ENCODE measurements around the gene SLC1A3. TPM values are rescaled to one million over a fixed set of nuclear protein-coding genes. Genes with fewer than 3 reads are reported as not detected.
A peak's percentile ranks its signal among the peaks of the same experiment; 100 is the strongest.

The SLC1A3 gene
- total and polyA plus RNA-seq, 10 of the 15 experiments (the other 5 are each of a cell fraction or from before 2014, with no cell fraction given) = 0.23 to 4.4 (median 3.3) TPM

DNA sequence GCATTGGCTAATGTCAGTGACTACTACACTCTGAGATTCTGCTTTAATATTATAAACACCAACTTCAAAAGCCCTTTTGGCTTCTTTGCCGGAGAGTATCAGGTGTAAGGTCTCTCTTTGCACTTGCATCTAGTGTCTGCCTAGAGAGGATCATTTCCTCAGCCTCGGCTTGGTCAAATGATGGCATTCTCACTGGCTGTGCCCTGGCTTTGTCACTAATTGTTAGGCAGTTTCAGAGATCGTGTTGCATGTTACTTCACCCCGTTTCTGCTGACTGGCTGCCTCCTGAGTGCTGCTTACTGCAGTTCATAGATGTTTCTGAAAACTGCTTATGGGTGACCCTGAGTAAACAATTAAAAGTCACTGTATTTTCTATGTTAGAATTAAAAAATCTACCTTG is 48.8 kb downstream of the SLC1A3 start:
- POLR2A ChIA-PET = interaction anchor here (0.5 kb wide), 1 partner anchor 33 kb away, joined by 7 read pairs; no protein-coding TSS in a partner anchor

GRCh38 chr5:36656556-36656955 is 50.1 kb downstream of the SLC1A3 start:
- DNase-seq (ENCODE audit: low read depth, low spot score) (no peak), ATAC-seq (no peak), FAIRE-seq (no peak)
- SMC1A ChIA-PET (ENCODE audit: uncharacterized antibody, unreplicated experiment) = interaction anchor here (1.2 kb wide), 1 partner anchor 40 kb away, joined by 3 read pairs; no protein-coding TSS in a partner anchor
- Histone ChIP-seq H3K27me3 (replicated peaks in 1 of 2; ENCODE audit: control insufficient read depth in 2 of 2, insufficient read depth in 2 of 2, low read length in 1 of 2) (no peaks in the 10 kb centered on the region; a peak in 3 of 4 replicates), H3K4me2 (ENCODE audit: control insufficient read depth, insufficient read depth) (no peak overlapping the region), H3K9ac (ENCODE audit: control insufficient read depth, insufficient read depth, low read length) (no peak overlapping the region), H3K27ac (ENCODE audit: control insufficient read depth, insufficient read depth) (no peak overlapping the region), H3K9me3 (replicated peaks; ENCODE audit: control insufficient read depth, insufficient read depth, low read length) (no peaks in the 10 kb centered on the region), H3K79me2 (ENCODE audit: control insufficient read depth, insufficient read depth, low read length) (no peaks in the 10 kb centered on the region), H3K36me3 (ENCODE audit: control insufficient read depth in 2 of 2, insufficient read depth in 2 of 2, low read length in 1 of 2) (no peaks in the 10 kb centered on the region), H3K4me3 (no peak overlapping the region), H2AFZ (ENCODE audit: control insufficient read depth, low read depth, low read length) (no peak overlapping the region), H3K4me1 (ENCODE audit: control insufficient read depth, insufficient read depth, low read length) (no peaks in the 10 kb centered on the region), H4K20me1 (ENCODE audit: control insufficient read depth, insufficient read depth) (no peaks in the 10 kb centered on the region)
- in situ Hi-C loops (cut with MboI) = no loop called here
- BruUV-seq (replicated peaks) = no TSS peak
- RAD21 ChIA-PET (ENCODE audit: unreplicated experiment) = no interaction called here
- intact Hi-C loops (cut with micrococcal nuclease; ENCODE audit: unreplicated experiment) = no loop called here
- POLR2A ChIA-PET = no interaction called here
- TF ChIP-seq ZNF217 (IDR thresholded peaks at IDR 0.05) = no peak
- TF ChIP-seq SP1 (IDR thresholded peaks at IDR 0.05; ENCODE audit: low read depth, low read length) = no peak
- no peak for TF ChIP-seq RAD51 (IDR thresholded peaks at IDR 0.05)
- no peak for TF ChIP-seq TARDBP (IDR thresholded peaks at IDR 0.05; ENCODE audit: borderline replicate concordance)
- no peak for TF ChIP-seq IKZF1 (conservative IDR thresholded peaks at IDR 0.05)
- TF ChIP-seq IRF4 (IDR thresholded peaks at IDR 0.05; ENCODE audit: low read depth, low read length) = no peak
- TF ChIP-seq RBBP5 (conservative IDR thresholded peaks at IDR 0.05) = no peak
- TF ChIP-seq, protein P1, sequence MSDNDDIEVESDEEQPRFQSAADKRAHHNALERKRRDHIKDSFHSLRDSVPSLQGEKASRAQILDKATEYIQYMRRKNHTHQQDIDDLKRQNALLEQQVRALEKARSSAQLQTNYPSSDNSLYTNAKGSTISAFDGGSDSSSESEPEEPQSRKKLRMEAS (IDR thresholded peaks at IDR 0.05; ENCODE audit: low read depth, low read length) = no peak
- CTCF ChIA-PET = interaction anchor here (0.9 kb wide), 1 partner anchor 39 kb away, joined by 3 read pairs; no protein-coding TSS in a partner anchor
- 5% methylated on average over 1 of the region's 1 CpG for WGBS (ENCODE audit: insufficient coverage, insufficient replicate concordance, low lambda C conversion rate, missing lambda C conversion rate)

More for the DNA sequence above, 48.8 kb downstream of the SLC1A3 start:
- ChIA-PET SMC1A (ENCODE audit: uncharacterized antibody, unreplicated experiment) (interaction anchor here (0.8 to 1.7 kb wide), 2 partner anchors 28 to 38 kb away, joined by 3 to 5 read pairs; no protein-coding TSS in a partner anchor), RAD21 (ENCODE audit: unreplicated experiment) (no interaction called here), CTCF (interaction anchor here (1.3 kb wide), 1 partner anchor 43 kb away, joined by 3 read pairs; no protein-coding TSS in a partner anchor)
- Histone ChIP-seq H2AFZ (ENCODE audit: control insufficient read depth, low read depth, low read length) (no peak overlapping the region), H3K27me3 (replicated peaks in 1 of 2; ENCODE audit: control insufficient read depth in 2 of 2, insufficient read depth in 2 of 2, low read length in 1 of 2) (no peaks in the 10 kb centered on the region; a peak in 3 of 4 replicates), H3K9ac (ENCODE audit: control insufficient read depth, insufficient read depth, low read length) (no peak overlapping the region), H3K36me3 (ENCODE audit: control insufficient read depth in 2 of 2, insufficient read depth in 2 of 2, low read length in 1 of 2) (no peaks in the 10 kb centered on the region), H3K4me2 (ENCODE audit: control insufficient read depth, insufficient read depth) (no peak overlapping the region), H3K9me3 (replicated peaks; ENCODE audit: control insufficient read depth, insufficient read depth, low read length) (no peaks in the 10 kb centered on the region), H3K4me1 (ENCODE audit: control insufficient read depth, insufficient read depth, low read length) (no peaks in the 10 kb centered on the region), H3K27ac (ENCODE audit: control insufficient read depth, insufficient read depth) (no peak overlapping the region), H3K4me3 (no peak overlapping the region), H3K79me2 (ENCODE audit: control insufficient read depth, insufficient read depth, low read length) (no peaks in the 10 kb centered on the region), H4K20me1 (ENCODE audit: control insufficient read depth, insufficient read depth) (no peaks in the 10 kb centered on the region)
- 23% methylated on average over 4 of the region's 4 CpGs for WGBS (ENCODE audit: insufficient coverage, insufficient replicate concordance, low lambda C conversion rate, missing lambda C conversion rate)
- DNase-seq (ENCODE audit: low read depth, low spot score) (no peak), ATAC-seq (peak; percentile 47), FAIRE-seq (no peak)
- TF ChIP-seq SIX5 (IDR thresholded peaks at IDR 0.05; ENCODE audit: low read depth, low read length, severe bottlenecking) = no peak
- peak; percentile 34; the same call in 1 of the 2 replicates for TF ChIP-seq CREB1 (IDR thresholded peaks at IDR 0.05; ENCODE audit: low read depth)
- no TSS peak for BruUV-seq (replicated peaks)
- in situ Hi-C loops (cut with MboI) = no loop called here
- intact Hi-C loops (cut with micrococcal nuclease; ENCODE audit: unreplicated experiment) = no loop called here
